SK-N-SH treated with all-trans-retinoic acid at 6 μM for 48 hours (cell line): ENCODE data around the gene MMS19.

Experiments
- PPARA ChIP-seq: fragments of 250-450 bp; sonication (Bioruptor Pico); IDR thresholded peaks from 2 replicates; pipeline ENCODE4 v1.5.0; 2020; ENCODE audit warnings: mild to moderate bottlenecking, borderline replicate concordance
- ZFP3 ChIP-seq: fragments of 250-450 bp; sonication (Bioruptor Pico); IDR thresholded peaks from 2 replicates; pipeline ENCODE4 v1.5.0; 2020; ENCODE audit warnings: mild to moderate bottlenecking, moderate library complexity
- ZNF565 ChIP-seq: fragments of 450-650 bp; formaldehyde crosslinking; conservative IDR thresholded peaks from 2 replicates; pipeline ENCODE4 v1.5.0; 2020; ENCODE audit warnings: low read depth, mild to moderate bottlenecking, moderate library complexity

DNA sequence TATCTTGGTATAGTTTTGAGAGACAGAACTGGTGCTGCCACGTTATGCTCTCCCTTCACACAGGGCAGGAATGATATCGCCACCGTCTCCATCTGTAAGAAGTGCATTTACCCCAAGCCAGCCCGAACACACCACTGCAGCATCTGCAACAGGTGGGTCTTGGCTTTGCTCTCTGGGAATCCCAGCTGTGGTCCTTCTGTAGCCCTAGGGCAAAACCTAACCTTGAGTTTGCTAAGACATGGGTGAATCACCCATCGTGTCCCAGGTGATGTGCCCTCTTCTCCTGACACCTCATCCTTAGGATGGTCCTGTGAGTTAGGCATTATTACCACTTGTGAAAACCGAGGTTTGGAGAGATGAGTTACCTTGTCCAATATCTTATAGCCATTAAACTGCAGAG, 45.9 kb downstream of the MMS19 start:
- no peak for TF ChIP-seq PPARA (CRISPR knock-in tag)
- no peak for TF ChIP-seq ZNF565
- no peak for TF ChIP-seq ZFP3 (CRISPR knock-in tag)
